HAP-1 (cell line): Measurements from ENCODE around the gene PDZRN3.
A peak's percentile ranks its signal among the peaks of the same experiment; 100 is the strongest.

Source experiments
- DNase-seq, 2 experiments: peaks; one replicate each; pipeline ENCODE4 v3.0.0-alpha.2; 2016 to 2020; ENCODE audit warnings: low spot score in 2 of 2
- H3K27me3 ChIP-seq: fragments of 250-450 bp; sonication (Bioruptor Pico); 2 replicates; pipeline ENCODE4 v1.5.1; 2020; ENCODE audit warnings: low read depth, mild to moderate bottlenecking, moderate library complexity
- H3K36me3 ChIP-seq: fragments of 250-450 bp; sonication (Bioruptor Pico); replicated peaks from 2 replicates; pipeline ENCODE4 v1.5.1; 2020; ENCODE audit warnings: mild to moderate bottlenecking
- H3K4me1 ChIP-seq: fragments of 250-450 bp; sonication (Bioruptor Pico); 2 replicates; pipeline ENCODE4 v1.5.1; 2020; ENCODE audit warnings: mild to moderate bottlenecking
- H3K4me3 ChIP-seq: fragments of 250-450 bp; sonication (Bioruptor Pico); 2 replicates; pipeline ENCODE4 v1.5.1; 2020; ENCODE audit warnings: mild to moderate bottlenecking, moderate library complexity
- H3K9me3 ChIP-seq: fragments of 250-450 bp; sonication (Bioruptor Pico); 2 replicates; pipeline ENCODE4 v1.5.1; 2020; ENCODE audit warnings: mild to moderate bottlenecking, moderate library complexity
- in situ Hi-C: fragments of 300-500 bp; cut with MboI; formaldehyde crosslinking; loops from 3 replicates; pipeline ENCODE4 v1.14.3; 2020; ENCODE audit warnings: low sequenced_read_pairs, inconsistent platforms, mixed read lengths

Gene PDZRN3

GRCh38 chr3:73383470-73384049 is 241.2 kb downstream of the PDZRN3 start:
- no peaks in the 10 kb centered on the region for H3K36me3 ChIP-seq
- H3K27me3 ChIP-seq = peaks cover 14% of the 10 kb centered on the region
- in situ Hi-C loops = no loop called here
- no peaks in the 10 kb centered on the region for H3K9me3 ChIP-seq
- no peak overlapping the region for H3K4me3 ChIP-seq
- no peaks in the 10 kb centered on the region for H3K4me1 ChIP-seq
- DNase-seq = no peak

GRCh38 chr3:73381551-73381950 is 243.2 kb downstream of the PDZRN3 start:
- in situ Hi-C loops = no loop called here
- H3K9me3 ChIP-seq = no peaks in the 10 kb centered on the region
- peaks cover 14% of the 10 kb centered on the region for H3K27me3 ChIP-seq
- no peaks in the 10 kb centered on the region for H3K4me1 ChIP-seq
- DNase-seq = no peak
- no peaks in the 10 kb centered on the region for H3K36me3 ChIP-seq
- H3K4me3 ChIP-seq = no peak overlapping the region

DNA sequence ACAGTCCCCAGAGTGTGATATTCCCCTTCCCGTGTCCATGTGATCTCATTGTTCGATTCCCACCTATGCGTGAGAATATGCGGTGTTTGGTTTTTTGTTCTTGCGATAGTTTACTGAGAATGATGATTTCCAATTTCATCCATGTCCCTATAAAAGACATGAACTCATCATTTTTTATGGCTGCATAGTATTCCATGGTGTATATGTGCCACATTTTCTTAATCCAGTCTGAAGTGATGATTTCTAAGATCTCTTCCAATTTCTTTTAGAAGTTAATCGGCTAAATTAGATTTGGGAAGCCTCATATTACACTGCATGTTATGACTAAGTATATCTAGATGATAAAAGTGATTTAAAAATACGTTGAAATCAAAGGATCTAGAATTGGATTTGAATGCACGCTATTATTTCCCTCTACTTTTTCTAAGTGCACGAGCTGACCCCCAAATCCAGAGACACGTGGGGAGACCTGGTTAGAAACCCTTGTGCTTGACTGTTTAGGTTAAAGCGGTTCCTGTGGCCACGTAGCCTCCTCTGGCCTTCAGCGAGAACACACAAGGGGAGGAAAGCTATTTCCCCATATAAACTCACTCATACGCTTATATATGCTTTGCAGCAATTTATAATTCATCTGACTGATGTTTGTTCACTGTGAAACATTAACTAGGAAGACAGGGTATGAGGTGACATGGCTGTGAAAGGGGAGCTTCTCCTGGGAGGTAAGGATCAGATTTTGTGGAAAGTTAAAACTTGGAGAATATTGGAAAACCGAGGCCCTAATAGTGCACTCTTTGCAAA is 243.8 kb downstream of the PDZRN3 start:
- no peaks in the 10 kb centered on the region for H3K4me1 ChIP-seq
- H3K9me3 ChIP-seq = no peaks in the 10 kb centered on the region
- H3K4me3 ChIP-seq = no peak overlapping the region
- no peak for DNase-seq
- peaks cover 16% of the 10 kb centered on the region for H3K27me3 ChIP-seq
- no peaks in the 10 kb centered on the region for H3K36me3 ChIP-seq
- in situ Hi-C loops = no loop called here

DNA sequence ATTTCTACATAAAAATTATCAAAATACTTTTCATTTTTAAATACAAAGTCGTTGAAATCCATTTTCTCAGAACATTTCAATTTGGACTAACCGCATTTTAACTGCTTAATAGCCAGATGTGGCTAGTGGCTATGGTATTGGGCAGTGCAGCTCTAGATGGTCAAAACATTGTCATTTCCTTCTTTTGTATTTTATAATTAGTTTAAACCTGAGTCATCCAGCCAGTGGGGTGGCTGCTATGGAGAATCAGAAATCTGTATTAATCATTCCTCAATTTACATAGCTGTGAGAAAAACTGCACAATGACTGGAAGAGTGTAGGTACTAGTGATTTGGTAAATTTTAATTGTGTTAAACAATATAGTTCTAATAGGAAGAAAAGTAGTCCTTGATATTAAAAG is 245.3 kb downstream of the PDZRN3 start:
- Histone ChIP-seq H3K36me3 (no peaks in the 10 kb centered on the region), H3K4me3 (no peak overlapping the region), H3K4me1 (no peaks in the 10 kb centered on the region), H3K9me3 (0 out of 2 replicates have a peak, but pooled peaks cover 2% of the 10 kb centered on the region), H3K27me3 (peaks cover 16% of the 10 kb centered on the region)
- in situ Hi-C loops = no loop called here
- DNase-seq = no peak

DNA sequence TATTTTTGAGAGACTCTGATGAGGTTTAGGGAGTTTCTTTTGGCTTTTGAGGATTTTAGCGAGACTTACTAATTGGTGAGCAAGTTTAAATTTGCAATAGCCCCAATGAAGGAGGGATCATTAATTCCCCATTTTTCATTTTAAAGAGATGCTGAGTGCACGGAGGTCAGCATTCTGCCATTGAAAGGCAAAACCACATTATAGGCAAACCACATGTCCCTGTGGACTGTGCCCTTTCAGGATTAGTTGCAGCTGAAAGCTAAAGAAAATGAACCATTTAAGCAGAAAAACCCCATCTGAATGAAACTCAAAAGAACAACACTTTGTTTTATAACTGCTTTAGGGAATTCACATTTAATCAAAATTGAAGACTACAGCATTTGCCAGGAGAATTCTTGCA is 246.5 kb downstream of the PDZRN3 start:
- peak; percentile 10 to 17 for DNase-seq
- Histone ChIP-seq H3K36me3 (no peaks in the 10 kb centered on the region), H3K9me3 (0 out of 2 replicates have a peak, but pooled peaks cover 2% of the 10 kb centered on the region), H3K4me1 (no peaks in the 10 kb centered on the region), H3K4me3 (no peak overlapping the region), H3K27me3 (peaks cover 16% of the 10 kb centered on the region)
- in situ Hi-C loops = no loop called here

- DNase-seq = no peak
- no peak overlapping the region for H3K4me3 ChIP-seq
- H3K27me3 ChIP-seq = no peaks in the 10 kb centered on the region
- H3K4me1 ChIP-seq = no peaks in the 10 kb centered on the region
- in situ Hi-C loops = no loop called here
- H3K36me3 ChIP-seq = no peaks in the 10 kb centered on the region
- H3K9me3 ChIP-seq = no peaks in the 10 kb centered on the region
These were observed 258.9 kb downstream of the PDZRN3 start for GRCh38 chr3:73365756-73366397.

- Histone ChIP-seq H3K36me3 (no peaks in the 10 kb centered on the region), H3K27me3 (no peaks in the 10 kb centered on the region), H3K4me1 (no peaks in the 10 kb centered on the region), H3K9me3 (no peaks in the 10 kb centered on the region), H3K4me3 (no peak overlapping the region)
- in situ Hi-C loops = no loop called here
- no peak for DNase-seq
These were observed 260.2 kb downstream of the PDZRN3 start for GRCh38 chr3:73364517-73364916.

- no peaks in the 10 kb centered on the region for H3K27me3 ChIP-seq
- in situ Hi-C loops = no loop called here
- no peak for DNase-seq
These were observed 261.6 kb downstream of the PDZRN3 start for GRCh38 chr3:73363093-73363492.

GRCh38 chr3:73361591-73361990 is 263.1 kb downstream of the PDZRN3 start:
- no peak for DNase-seq
- in situ Hi-C loops = no loop called here

More at GRCh38 chr3:73363093-73363492, 261.6 kb downstream of the PDZRN3 start:
- Histone ChIP-seq H3K4me3 (no peak overlapping the region), H3K9me3 (no peaks in the 10 kb centered on the region), H3K4me1 (no peaks in the 10 kb centered on the region), H3K36me3 (no peaks in the 10 kb centered on the region)

GRCh38 chr3:73353649-73354217 is 271.0 kb downstream of the PDZRN3 start:
- Histone ChIP-seq H3K9me3 (no peaks in the 10 kb centered on the region), H3K27me3 (no peaks in the 10 kb centered on the region), H3K4me1 (no peaks in the 10 kb centered on the region), H3K4me3 (no peak overlapping the region), H3K36me3 (no peaks in the 10 kb centered on the region)
- in situ Hi-C loops = no loop called here
- no peak for DNase-seq

More at GRCh38 chr3:73361591-73361990, 263.1 kb downstream of the PDZRN3 start:
- no peaks in the 10 kb centered on the region for H3K27me3 ChIP-seq
- H3K9me3 ChIP-seq = no peaks in the 10 kb centered on the region
- H3K4me3 ChIP-seq = no peak overlapping the region
- no peaks in the 10 kb centered on the region for H3K36me3 ChIP-seq
- H3K4me1 ChIP-seq = no peaks in the 10 kb centered on the region

DNA sequence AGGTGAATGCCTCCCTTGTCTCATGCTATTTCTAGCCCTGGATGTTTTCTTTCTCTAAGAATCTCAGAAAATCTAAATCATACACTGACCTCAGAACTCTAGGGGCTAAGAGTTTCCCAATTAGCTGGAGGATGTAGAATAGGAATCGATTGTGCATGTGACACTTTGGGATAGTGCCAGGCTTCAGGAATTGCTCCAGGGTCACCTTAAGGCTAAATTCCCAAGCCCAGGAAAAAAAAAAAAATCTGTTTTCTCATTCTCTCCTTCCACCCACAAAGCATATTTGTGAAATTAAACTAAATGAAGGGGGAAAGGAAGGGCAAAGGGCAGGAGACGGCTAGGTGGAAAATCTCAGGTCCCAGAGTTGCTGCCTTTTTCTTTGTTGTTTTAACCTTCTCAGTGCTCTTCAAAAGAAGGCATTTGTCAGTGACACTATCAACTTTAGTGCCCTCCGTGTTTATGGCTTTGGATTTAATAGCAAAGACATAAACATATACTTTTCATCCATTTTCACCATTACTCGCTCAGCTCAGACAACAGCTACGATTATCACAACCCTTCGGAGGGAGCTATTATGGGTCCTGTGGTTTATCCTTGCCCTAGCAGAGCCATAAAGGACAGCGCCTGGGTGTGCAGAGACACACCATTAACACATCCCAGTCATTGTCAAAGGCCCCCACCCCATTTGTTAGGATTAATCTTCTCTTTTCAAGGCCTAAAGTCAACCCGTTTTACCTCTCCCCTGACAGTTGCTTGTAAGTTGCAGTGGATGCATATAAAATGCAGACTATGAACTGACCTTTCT is 271.7 kb downstream of the PDZRN3 start:
- Histone ChIP-seq H3K4me3 (no peak overlapping the region), H3K36me3 (no peaks in the 10 kb centered on the region), H3K4me1 (no peaks in the 10 kb centered on the region), H3K27me3 (no peaks in the 10 kb centered on the region), H3K9me3 (no peaks in the 10 kb centered on the region)
- no peak for DNase-seq
- in situ Hi-C loops = no loop called here

DNA sequence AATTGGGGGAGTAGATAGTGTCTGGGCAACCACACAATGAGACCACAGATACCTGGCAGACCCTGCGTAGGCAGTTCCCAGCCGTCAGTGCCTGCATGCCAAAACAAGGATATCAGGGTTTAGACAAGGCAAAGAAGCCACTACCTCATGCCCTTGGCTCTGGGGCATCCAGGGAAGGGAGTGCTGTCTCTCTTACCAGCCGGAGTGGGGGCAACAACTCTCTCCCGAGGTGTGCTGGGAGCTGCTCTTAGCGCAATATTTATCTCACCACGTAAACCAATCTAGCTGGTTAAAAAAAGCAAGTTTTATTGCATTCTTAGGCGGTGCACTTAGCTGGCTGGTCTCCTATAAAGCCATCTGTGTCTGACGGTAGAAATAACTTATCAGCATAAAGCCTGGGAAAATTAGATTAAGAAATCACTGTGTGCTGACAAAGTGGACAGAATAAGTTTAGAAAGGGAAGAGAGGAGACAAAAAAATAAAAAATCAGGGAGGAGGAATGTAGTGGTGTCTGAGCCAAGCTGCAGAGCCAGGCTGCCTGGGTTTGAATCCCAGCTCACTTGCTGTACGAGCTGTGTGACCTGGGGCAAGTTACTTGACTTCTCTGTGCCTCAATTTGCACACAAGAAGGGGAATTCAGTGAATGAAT is 273.2 kb downstream of the PDZRN3 start:
- H3K36me3 ChIP-seq = no peaks in the 10 kb centered on the region
- H3K9me3 ChIP-seq = no peaks in the 10 kb centered on the region
- in situ Hi-C loops = no loop called here

DNA sequence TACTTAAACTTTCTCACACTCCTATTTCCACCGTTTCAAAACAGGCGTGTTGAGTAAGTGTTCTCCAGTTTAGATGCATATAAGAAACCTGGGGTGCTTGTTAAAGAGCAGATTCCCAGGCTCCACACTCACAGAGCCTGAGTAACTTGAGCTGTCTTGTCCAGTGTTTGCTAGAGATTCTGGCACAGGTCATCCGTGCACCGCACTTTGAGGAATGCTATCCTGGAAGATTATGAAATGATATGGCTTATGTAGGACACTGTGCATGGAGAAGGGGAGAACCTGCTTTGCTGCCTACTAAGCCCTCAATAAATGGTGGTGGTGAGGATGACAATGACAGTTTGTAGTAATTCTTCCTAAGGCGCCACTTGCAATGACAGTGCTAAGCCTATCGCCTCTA is 273.7 kb downstream of the PDZRN3 start:
- no peaks in the 10 kb centered on the region for H3K4me1 ChIP-seq
- no peaks in the 10 kb centered on the region for H3K9me3 ChIP-seq
- no peak overlapping the region for H3K4me3 ChIP-seq
- no peaks in the 10 kb centered on the region for H3K27me3 ChIP-seq
- no peaks in the 10 kb centered on the region for H3K36me3 ChIP-seq
- in situ Hi-C loops = no loop called here
- no peak for DNase-seq

More for the DNA sequence above, 273.2 kb downstream of the PDZRN3 start:
- Histone ChIP-seq H3K4me3 (no peak overlapping the region), H3K4me1 (no peaks in the 10 kb centered on the region), H3K27me3 (no peaks in the 10 kb centered on the region)
- DNase-seq = no peak
